ENCODE measurements around the gene NRIP1. TPM values are rescaled to one million over a fixed set of nuclear protein-coding genes. Genes with fewer than 3 reads are reported as not detected.

Gene NRIP1
- total and polyA plus RNA-seq, 12 donors = 8.0 to 75.8 (median 46.0) TPM

GRCh38 chr21:14998784-14999183, 66.0 kb downstream of the NRIP1 start:
- H3K36me3 ChIP-seq (replicated peaks in 1 of 2) = no peaks in the 10 kb centered on the region
- H3K4me3 ChIP-seq = no peak overlapping the region
- H3K4me1 ChIP-seq (replicated peaks in 1 of 2) = peaks cover 17 to 43% of the 10 kb centered on the region in 2 donors
- TF ChIP-seq POLR2A (IDR thresholded peaks at IDR 0.05) (no peak), CTCF (IDR thresholded peaks at IDR 0.05) (no peak)
- intact Hi-C loops (cut with DNase I) = no loop called here
- no peaks in the 10 kb centered on the region for H3K9me3 ChIP-seq (replicated peaks in 1 of 3)
- no peak for DNase-seq
- no peaks in the 10 kb centered on the region for H3K27me3 ChIP-seq
- 89 to 97% (median 94%) methylated on average over 4 of the region's 4 CpGs for WGBS, 4 donors
- no peak overlapping the region for H3K27ac ChIP-seq

GRCh38 chr21:14998336-14998735, 66.5 kb downstream of the NRIP1 start:
- WGBS, 4 donors = 83 to 93% (median 86%) methylated on average over 3 of the region's 3 CpGs
- H3K9me3 ChIP-seq (replicated peaks in 1 of 3) = no peaks in the 10 kb centered on the region
- H3K27me3 ChIP-seq = no peaks in the 10 kb centered on the region
- H3K36me3 ChIP-seq (replicated peaks in 1 of 2) = no peaks in the 10 kb centered on the region
- H3K27ac ChIP-seq = no peak overlapping the region
- peaks cover 12 to 39% of the 10 kb centered on the region in 2 donors for H3K4me1 ChIP-seq (replicated peaks in 1 of 2)
- H3K4me3 ChIP-seq = no peak overlapping the region
- no peak for DNase-seq
- intact Hi-C loops (cut with DNase I) = no loop called here
- no peak for TF ChIP-seq POLR2A (IDR thresholded peaks at IDR 0.05)

- WGBS, 4 donors = 86 to 92% (median 90%) methylated on average over 9 of the region's 9 CpGs
- Histone ChIP-seq H3K4me1 (replicated peaks in 1 of 2) (peaks cover under 1 to 15% of the 10 kb centered on the region in 2 donors), H3K4me3 (no peak overlapping the region), H3K36me3 (replicated peaks in 1 of 2) (no peaks in the 10 kb centered on the region), H3K27me3 (no peaks in the 10 kb centered on the region), H3K9me3 (replicated peaks in 1 of 3) (no peaks in the 10 kb centered on the region), H3K27ac (no peak overlapping the region)
- intact Hi-C loops (cut with DNase I) = no loop called here
- peak in 5 of 7 donors; percentile 36 to 66 (median 45) for DNase-seq
- TF ChIP-seq CTCF (IDR thresholded peaks at IDR 0.05) (no peak), POLR2A (IDR thresholded peaks at IDR 0.05) (no peak)
Measured at GRCh38 chr21:14995695-14996490, 68.9 kb downstream of the NRIP1 start.

GRCh38 chr21:14995226-14995625, 69.6 kb downstream of the NRIP1 start:
- H3K4me1 ChIP-seq (replicated peaks in 1 of 2) = peaks cover 0 to 12% of the 10 kb centered on the region in 2 donors
- H3K4me3 ChIP-seq = no peak overlapping the region
- no peaks in the 10 kb centered on the region for H3K27me3 ChIP-seq
- 41 to 55% (median 49%) methylated on average over 2 of the region's 2 CpGs for WGBS, 4 donors
- no peaks in the 10 kb centered on the region for H3K36me3 ChIP-seq (replicated peaks in 1 of 2)
- H3K27ac ChIP-seq = no peak overlapping the region
- no peak for DNase-seq
- intact Hi-C loops (cut with DNase I) = no loop called here
- H3K9me3 ChIP-seq (replicated peaks in 1 of 3) = no peaks in the 10 kb centered on the region
- TF ChIP-seq CTCF (IDR thresholded peaks at IDR 0.05) (no peak), POLR2A (IDR thresholded peaks at IDR 0.05) (no peak)

GRCh38 chr21:14993115-14993514, 71.7 kb downstream of the NRIP1 start:
- H3K4me3 ChIP-seq = no peak overlapping the region
- DNase-seq = no peak
- 83 to 88% (median 87%) methylated on average over 2 of the region's 2 CpGs for WGBS, 4 donors
- H3K36me3 ChIP-seq (replicated peaks in 1 of 2) = no peaks in the 10 kb centered on the region
- TF ChIP-seq CTCF (IDR thresholded peaks at IDR 0.05) (no peak), POLR2A (IDR thresholded peaks at IDR 0.05) (no peak)
- no peaks in the 10 kb centered on the region for H3K9me3 ChIP-seq (replicated peaks in 1 of 3)
- peaks cover 0 to 18% of the 10 kb centered on the region in 2 donors for H3K4me1 ChIP-seq (replicated peaks in 1 of 2)
- no peak overlapping the region for H3K27ac ChIP-seq
- no peaks in the 10 kb centered on the region for H3K27me3 ChIP-seq
- intact Hi-C loops (cut with DNase I) = no loop called here
